ENCODE data around the gene PDPN. TPM values are rescaled to one million over a fixed set of nuclear protein-coding genes. Genes with fewer than 3 reads are reported as not detected.

The PDPN gene
- total RNA-seq, 1 donor from 2014 or later, result 59.2 TPM

- Mint-ChIP-seq H3K27ac (ENCODE audit: unreplicated experiment) (peak overlapping the region; percentile 86), H3K36me3 (ENCODE audit: low read depth, unreplicated experiment) (no peaks in the 10 kb centered on the region), H3K9me3 (ENCODE audit: unreplicated experiment) (no peaks in the 10 kb centered on the region), H3K4me3 (ENCODE audit: unreplicated experiment) (peak overlapping the region; percentile 91), H3K4me1 (ENCODE audit: low read depth, unreplicated experiment) (peaks cover 18% of the 10 kb centered on the region), H3K27me3 (ENCODE audit: low read depth, unreplicated experiment) (peaks cover 25% of the 10 kb centered on the region)
- DNase-seq (ENCODE audit: low read depth), result peak; percentile 82
- H3K27ac ChIP-seq (ENCODE audit: low read depth, low read length), result peak overlapping the region; percentile 66
- H2AFZ ChIP-seq (ENCODE audit: low read depth, low read length), result peak overlapping the region; percentile 92
- H3K9me3 ChIP-seq (ENCODE audit: insufficient read depth, low read depth, low read length), result no peaks in the 10 kb centered on the region
- H3K4me2 ChIP-seq (ENCODE audit: low read length), result peak overlapping the region; percentile 94
- peaks cover 4% of the 10 kb centered on the region for H3K79me2 ChIP-seq (ENCODE audit: insufficient read depth, low read length)
- peaks cover 18% of the 10 kb centered on the region for H3K4me1 ChIP-seq (ENCODE audit: insufficient read depth, low read length)
- no peaks in the 10 kb centered on the region for H3K36me3 ChIP-seq (ENCODE audit: insufficient read depth, low read length)
- TF ChIP-seq EZH2 (IDR thresholded peaks at IDR 0.05; ENCODE audit: insufficient read depth, low read length), result peak; percentile 39
- no peak for TF ChIP-seq CTCF (IDR thresholded peaks at IDR 0.05; ENCODE audit: insufficient read depth, low read depth, low read length)
- peak overlapping the region; percentile 81 for H3K9ac ChIP-seq (ENCODE audit: low read length)
- H3K27me3 ChIP-seq (ENCODE audit: insufficient read depth, low read length), result no peaks in the 10 kb centered on the region
- no peaks in the 10 kb centered on the region for H4K20me1 ChIP-seq (ENCODE audit: insufficient read depth, low read length)
- no peak for FAIRE-seq
- peak overlapping the region; percentile 63 for H3K4me3 ChIP-seq (ENCODE audit: insufficient read depth, low read depth, low read length)
These were observed 547 bp downstream of the PDPN start for GRCh38 chr1:13583966-13584791.

GRCh38 chr1:13584876-13585611, 1.4 kb downstream of the PDPN start:
- peaks cover 10% of the 10 kb centered on the region for H3K79me2 ChIP-seq (ENCODE audit: insufficient read depth, low read length)
- no peaks in the 10 kb centered on the region for H3K9me3 ChIP-seq (ENCODE audit: insufficient read depth, low read depth, low read length)
- DNase-seq (ENCODE audit: low read depth) (no peak), FAIRE-seq (no peak)
- no peaks in the 10 kb centered on the region for H4K20me1 ChIP-seq (ENCODE audit: insufficient read depth, low read length)
- no peaks in the 10 kb centered on the region for H3K36me3 ChIP-seq (ENCODE audit: insufficient read depth, low read length)
- peak overlapping the region; percentile 94 for H3K4me2 ChIP-seq (ENCODE audit: low read length)
- H3K9ac ChIP-seq (ENCODE audit: low read length), result peak overlapping the region; percentile 81
- peaks cover 18% of the 10 kb centered on the region for H3K4me1 ChIP-seq (ENCODE audit: insufficient read depth, low read length)
- Mint-ChIP-seq H3K9me3 (ENCODE audit: unreplicated experiment) (no peaks in the 10 kb centered on the region), H3K36me3 (ENCODE audit: low read depth, unreplicated experiment) (no peaks in the 10 kb centered on the region), H3K27me3 (ENCODE audit: low read depth, unreplicated experiment) (peaks cover 21% of the 10 kb centered on the region), H3K4me1 (ENCODE audit: low read depth, unreplicated experiment) (peaks cover 18% of the 10 kb centered on the region), H3K27ac (ENCODE audit: unreplicated experiment) (peak overlapping the region; percentile 35), H3K4me3 (ENCODE audit: unreplicated experiment) (peak overlapping the region; percentile 91)
- H3K27me3 ChIP-seq (ENCODE audit: insufficient read depth, low read length), result no peaks in the 10 kb centered on the region
- peak overlapping the region; percentile 66 for H3K27ac ChIP-seq (ENCODE audit: low read depth, low read length)
- H3K4me3 ChIP-seq (ENCODE audit: insufficient read depth, low read depth, low read length), result peak overlapping the region; percentile 63
- TF ChIP-seq EZH2 (IDR thresholded peaks at IDR 0.05; ENCODE audit: insufficient read depth, low read length) (no peak), CTCF (IDR thresholded peaks at IDR 0.05; ENCODE audit: insufficient read depth, low read depth, low read length) (no peak)
- H2AFZ ChIP-seq (ENCODE audit: low read depth, low read length), result no peak overlapping the region
